T1000 (cell line): ENCODE measurements around the gene ATP2A3.

ENCODE experiments used
- DNase-seq: peaks from one replicate; lab custom pipeline; 2025; ENCODE audit warnings: mixed read lengths; lab: John Stamatoyannopoulos, UW

Gene ATP2A3

DNA sequence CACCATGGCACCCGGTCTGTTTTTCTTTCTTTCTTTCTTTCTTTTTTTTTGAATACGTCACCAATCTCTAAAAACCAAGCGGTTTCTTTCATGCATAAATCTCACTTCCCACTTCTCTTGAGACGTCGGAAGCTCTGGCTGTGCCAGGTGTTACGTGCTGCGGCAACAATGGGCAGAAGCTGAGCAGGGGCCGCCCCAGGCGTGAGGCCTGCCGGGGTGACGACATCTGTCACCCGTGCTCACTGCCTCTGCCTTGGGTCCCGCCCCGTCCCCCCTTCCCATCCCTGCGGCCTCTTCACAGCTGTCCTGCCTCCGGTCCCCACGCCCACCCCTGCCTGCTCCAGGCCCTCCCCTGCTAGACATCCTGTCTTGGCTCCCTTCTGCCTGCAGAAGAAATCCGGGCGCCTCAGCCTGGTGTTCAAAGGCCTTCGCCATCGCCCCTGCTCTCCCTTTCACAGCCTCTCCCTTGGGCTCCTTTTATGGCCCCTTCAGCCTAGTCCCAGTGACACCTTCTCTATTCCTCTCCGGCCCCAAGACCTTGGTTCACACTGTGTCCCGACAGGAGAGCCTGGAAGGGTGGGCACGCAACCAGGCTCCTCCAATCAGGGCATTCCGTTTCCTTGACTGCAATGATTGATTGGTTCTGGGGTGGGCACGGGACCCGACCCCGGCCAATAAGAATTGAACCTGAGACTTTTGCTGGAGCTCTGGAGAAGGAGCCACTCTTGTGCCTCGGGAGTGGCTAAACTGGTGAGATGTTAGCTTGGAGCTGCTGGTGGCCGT, 52.8 kb downstream of the ATP2A3 start:
- DNase-seq = no peak

DNA sequence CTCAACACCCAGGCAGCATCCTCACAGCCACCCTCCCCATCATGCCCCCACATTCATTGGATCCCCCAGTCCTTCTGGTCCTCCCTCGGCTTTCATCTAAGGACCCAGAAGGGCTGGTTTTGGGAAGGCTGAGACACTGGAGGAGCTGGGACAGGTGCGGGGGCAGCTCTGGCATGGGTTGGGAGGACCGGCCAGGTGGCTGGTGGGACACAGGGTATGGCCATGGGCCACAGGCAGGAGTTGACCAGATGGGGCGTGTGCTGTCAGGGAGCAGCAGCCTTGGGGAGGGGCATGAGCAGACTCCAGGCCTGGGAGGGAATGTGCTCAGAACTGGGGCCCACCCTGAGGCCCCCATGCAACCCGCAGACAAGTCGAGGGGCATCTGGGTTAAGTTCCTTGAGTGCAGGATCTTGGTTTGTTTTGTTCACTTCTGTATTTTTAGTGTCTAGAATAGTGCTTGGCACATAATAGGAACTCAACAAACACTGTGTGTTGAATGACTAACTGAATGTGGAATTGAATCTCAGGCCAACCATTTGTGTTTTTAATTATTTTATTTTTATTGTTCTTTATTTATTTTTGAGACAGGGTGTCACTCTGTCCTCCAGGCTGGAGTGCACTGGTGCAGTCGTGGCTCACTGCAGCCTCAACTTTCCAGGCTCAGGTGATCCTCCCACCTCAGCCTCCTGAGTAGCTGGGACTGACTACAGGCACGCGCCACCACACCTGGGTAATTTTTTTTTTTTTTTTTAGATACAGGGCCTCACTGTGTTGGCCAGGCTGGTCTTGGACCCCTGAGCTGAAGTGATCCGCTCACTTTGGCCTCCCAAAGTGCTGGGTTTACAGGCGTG, 53.6 kb downstream of the ATP2A3 start:
- no peak for DNase-seq

- no peak for DNase-seq
Observed at GRCh38 chr17:3909257-3909656, 55.0 kb downstream of the ATP2A3 start.

GRCh38 chr17:3907483-3908216, 56.6 kb downstream of the ATP2A3 start:
- no peak for DNase-seq

DNA sequence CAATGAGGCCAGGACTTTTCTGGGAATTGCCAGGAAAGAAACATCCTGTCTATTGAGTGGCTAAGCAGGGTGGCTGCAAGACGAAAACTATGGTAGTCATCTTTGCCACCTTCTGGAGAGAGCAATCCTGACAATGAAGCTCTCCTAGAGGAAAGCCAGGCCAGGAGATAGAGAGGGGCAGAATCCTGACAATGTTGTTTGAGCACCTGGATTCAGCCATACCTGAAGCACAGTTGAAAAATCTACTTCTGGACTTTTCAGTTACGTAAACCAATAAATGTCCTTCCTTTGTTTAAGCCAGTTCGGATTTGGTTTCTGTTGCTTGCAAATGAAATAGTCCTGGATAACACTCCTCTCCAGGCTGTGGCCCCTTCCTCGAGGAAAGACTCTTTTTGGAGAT, 57.4 kb downstream of the ATP2A3 start:
- no peak for DNase-seq

DNA sequence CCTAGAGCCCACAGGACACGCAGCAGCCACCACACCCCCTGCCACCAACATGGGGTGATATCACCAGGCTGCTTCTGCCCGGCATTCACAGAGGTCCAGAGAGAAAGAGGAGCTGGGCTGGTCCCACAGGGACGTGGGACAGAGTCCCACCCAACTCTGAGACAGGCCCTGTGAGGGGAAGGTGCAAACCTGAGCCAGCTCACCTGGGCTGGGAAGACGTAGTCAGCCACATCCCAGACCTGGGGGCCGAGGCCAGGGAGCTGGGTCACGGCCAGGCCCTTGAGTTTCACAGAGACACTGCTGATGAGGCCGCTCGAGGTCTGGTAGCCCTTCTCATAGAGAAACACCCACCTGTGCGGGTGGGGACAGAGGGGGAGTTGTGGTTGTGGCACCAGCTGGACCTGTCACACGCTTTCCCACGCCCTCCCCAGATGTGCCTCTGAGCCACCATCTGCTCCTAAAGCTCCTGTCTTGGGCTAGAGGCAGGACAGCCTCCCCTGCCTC, 59.2 kb downstream of the ATP2A3 start:
- DNase-seq = no peak

GRCh38 chr17:3904501-3904900, 59.7 kb downstream of the ATP2A3 start:
- DNase-seq = no peak

DNA sequence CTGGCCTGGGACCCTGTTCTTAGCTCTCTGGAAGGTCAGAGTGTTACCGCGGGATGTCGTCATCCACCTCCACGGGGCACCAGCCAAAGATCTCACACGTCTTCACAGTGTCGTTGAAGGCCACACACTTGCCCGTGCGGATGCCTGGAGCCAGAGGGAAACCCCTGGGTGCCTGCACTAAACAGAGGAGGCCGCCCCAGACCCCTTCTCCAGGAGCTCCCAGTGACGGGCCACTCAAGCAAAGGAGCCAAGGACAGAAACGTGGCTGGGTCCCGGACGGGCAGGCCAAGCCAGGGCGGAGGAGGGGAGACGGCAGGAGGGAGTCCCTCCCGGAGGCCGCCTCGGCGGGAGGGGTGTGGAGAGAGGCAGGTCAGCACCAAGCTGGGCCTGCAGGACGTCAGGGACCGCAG, 60.4 kb downstream of the ATP2A3 start:
- DNase-seq = no peak

DNA sequence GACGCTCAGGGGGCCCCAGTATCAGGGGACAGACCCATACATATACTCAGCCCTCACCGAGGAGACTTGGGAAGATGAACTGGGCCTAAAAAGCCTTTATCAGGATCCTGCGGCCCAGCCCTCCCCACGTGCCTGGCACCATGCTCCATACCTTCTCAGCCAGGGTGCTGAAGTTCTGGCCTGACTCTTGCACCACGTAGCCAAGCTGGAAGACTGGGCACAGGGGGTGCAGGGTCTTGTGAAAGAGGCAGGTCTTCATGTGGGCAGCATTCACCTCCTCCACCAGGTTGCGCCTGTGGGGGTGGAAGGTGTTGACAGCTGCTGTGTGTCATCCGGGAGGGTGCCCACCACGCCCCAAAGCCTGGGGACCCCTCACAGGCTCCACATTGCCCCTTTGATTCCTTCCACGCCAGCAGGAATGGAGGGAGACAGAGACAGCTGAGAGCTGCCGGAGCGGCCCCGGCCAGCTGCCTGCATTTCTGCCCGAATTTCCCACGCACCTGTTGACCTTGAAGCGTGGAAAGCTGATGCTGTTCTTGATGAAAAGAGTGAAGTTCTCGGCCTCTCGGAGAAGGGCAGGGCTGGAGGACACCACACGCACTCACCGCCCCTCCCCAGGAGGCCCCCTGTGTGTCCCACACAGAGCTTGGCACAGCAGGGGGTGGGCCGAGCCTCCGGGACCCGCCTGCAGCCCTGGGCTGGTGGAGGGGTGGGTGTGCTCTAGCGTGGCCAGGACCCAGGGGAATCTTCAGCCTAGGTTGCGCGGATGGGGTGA, 61.0 kb downstream of the ATP2A3 start:
- no peak for DNase-seq

DNA sequence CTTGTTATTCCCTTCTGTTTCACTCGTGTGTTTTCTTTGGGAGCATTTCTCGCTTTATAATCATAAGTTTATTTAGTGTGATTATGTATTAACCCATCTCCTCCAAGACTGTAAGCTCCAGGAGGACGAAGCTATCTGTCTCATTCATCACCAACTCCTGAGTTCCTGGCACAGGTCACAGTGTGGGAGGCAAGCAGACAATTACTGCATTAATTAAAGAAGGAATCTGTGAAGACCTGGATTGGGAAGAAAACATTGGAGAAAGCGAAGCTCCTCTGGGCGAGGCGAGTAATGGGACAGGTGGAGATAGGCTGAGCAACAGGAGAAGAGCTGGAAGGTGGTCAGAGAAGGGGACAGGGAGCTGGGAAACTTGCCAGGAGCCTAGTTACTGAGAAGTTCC, 63.6 kb downstream of the ATP2A3 start:
- DNase-seq = no peak

DNA sequence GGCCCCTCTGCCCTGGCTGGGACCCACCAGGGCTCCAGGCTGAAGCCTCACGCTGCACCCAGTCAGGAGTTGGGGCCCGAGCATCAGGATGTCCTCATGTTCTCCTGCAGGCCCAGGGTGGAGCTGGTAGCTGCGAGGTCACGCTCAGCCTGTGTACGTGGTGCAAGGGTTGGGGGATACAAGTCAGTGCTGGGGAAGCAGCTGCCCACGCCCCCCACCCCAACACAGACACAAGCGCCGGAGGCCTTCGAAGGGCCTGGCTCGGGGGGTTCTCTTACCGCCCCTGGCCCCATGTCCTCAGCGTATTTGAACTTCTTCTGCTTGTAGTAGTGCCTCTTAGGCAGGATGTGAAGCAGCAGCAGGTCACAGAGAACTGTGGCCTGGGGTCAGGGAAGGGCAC, 66.5 kb downstream of the ATP2A3 start:
- no peak for DNase-seq

GRCh38 chr17:3896968-3897235, 67.3 kb downstream of the ATP2A3 start:
- DNase-seq = no peak

DNA sequence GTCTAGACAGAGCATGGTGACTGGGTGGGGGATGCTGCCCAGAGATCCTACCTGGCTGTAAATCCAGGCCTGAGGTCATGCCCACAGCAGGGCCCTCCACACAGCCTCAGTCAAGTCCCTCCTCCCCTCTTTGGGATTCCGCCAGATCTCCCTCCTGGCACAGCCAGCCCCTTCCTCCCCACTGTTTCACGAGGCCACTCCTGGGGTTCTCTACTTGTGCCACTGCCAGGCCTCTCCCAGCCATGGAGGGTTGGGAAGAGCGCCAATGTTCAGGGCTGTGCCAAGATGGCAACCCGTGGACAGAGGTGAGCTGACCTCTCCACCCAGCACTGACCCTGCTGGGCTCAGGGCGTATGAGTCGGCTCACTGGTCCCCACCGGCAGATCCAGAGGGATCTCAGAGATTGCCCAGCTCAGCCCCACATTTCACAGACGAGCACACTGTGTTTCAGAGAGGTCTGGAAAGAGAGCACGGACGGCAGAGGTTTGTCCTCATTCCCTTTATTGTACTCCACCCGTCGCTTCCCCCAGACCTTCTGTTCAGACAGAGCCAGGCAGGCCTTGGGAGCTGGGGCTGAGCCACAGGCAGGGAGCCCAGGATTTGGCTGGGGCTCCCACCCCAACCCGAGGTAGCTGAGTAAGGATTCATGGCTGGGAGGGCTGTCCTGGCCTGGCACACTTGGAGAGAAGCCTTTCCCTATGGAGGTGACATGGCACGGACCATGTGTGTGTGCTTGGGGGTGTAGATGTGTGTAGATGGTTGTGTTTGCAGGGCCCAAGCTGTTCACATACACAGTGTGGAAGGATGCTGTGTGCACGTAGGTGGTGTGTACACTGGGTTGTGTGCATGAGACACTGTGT, 67.9 kb downstream of the ATP2A3 start:
- no peak for DNase-seq

GRCh38 chr17:3895354-3895753, 68.9 kb downstream of the ATP2A3 start:
- DNase-seq = no peak

GRCh38 chr17:3894911-3895343, 69.3 kb downstream of the ATP2A3 start:
- no peak for DNase-seq

- no peak for DNase-seq
Observed at GRCh38 chr17:3894188-3894587, 70.0 kb downstream of the ATP2A3 start.

DNA sequence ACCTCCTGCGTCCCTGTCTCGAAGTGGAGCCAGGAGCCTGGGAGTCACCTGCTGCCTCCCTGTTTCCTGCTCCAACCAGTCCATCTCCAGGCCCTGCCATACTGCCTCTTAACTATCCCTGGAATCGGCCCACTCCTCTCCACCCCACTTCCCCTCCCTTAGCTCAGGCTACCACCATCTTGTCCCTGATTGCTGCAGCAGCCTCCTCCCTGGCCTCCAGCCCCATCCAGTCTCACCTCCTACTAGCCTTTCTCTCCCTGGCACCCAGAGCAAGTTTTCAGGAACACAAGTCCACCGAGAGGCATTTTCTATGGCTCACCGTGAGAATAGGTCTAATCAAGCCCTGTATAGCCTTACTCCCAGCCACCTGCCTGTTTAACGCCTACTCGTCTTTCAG, 70.5 kb downstream of the ATP2A3 start:
- no peak for DNase-seq

DNA sequence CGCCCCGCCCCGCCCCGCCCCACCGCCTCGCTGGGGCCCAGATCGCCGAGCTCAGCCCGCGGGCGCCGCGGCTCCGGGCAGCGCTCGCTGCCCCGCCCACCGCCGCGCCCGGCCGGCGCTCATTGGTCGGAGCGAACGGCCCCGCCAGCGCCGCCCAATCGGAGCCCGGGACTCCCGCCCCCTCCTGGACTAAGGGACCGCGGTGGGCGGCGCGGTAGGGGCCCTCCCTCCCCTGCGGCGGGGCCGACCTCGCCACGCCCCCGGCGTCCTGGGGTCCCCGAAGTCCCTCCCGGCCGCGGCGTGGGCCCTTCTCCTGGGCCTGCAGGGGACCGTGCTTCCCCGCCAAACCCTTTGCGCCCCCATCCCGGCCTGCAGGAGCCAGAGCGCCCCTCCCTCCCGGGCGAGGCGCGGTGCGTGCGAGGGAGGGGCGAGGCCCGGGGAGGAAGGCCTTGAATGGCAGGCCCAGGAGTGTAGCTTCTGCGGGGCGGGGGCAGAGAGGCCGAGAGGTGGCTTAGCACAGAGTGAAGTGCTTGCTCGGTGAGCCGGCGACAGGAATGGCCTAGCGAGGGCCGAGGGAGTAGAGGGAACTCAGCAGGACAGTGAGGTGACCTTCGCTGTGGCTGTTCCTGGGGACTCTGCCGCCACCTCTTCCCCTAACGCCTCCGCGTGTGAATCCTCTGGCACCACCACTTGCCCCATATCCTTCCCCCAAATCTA, 71.1 kb downstream of the ATP2A3 start, which contains the start of gene CAMKK1:
CAMKK1 (minus strand) TSS at position 51 of the 717 bp plus-strand sequence. CDS start 7,366 bp downstream, outside the sequence.
- peak; percentile 76 for DNase-seq

DNA sequence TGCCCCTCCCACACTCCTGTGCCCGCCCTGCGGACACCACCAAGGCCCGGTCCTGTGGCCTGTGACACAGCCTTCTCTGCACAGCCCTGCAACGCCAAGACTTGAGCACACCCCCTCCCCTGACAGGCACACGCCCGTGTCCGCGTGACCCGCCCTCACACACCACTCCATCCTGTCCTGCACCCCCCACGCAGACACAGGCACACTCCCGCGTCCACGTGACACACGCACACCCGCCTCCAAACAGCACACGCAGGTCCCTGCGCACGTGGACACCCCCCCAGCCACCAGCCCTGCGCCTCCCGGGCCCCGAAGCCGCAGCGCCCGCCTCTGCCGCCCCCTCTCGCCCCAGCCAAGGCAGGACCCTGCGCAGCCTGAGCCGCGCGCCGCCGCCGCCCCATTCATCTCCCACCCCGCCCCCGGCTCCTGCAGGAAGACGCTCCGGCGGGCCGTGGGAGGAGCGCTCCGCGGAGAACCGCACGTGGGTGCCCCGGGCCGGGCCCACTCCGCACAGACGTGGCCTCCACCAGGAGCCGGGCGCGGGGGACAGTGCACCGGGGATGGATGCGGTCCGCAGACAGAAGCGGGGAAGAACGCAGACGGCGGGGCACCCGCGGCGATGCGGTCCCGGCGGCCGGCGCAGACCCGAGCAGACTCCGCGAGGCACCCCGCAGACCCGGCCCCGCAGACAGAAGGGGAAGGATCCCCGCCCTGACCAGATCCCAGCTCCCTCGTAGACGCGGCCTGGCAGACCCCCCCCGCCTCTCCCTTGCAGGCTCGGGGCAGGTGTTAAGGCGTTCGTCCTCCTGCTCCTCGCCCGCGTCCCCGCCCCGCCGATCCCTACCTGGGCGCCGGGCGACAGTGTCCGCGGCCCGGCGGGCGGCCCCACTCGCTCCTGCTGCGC, 71.9 kb downstream of the ATP2A3 start:
- peak; percentile 66 for DNase-seq
